GM21619 (cell line): ENCODE data around the gene ABCC2.
"Not testable (repeated sequence)": the region's sequence is repeated elsewhere in the genome, so short reads cannot be mapped to it uniquely, and the experiment has no call there.

Experiments
- ATAC-seq: cut with Tn5 transposase; IDR thresholded peaks from one replicate; pipeline ENCODE4 v1.9.1; 2021; ENCODE audit not compliant: unreplicated experiment

ABCC2 gene

GRCh38 chr10:99807786-99808185, 25.3 kb downstream of the ABCC2 start:
- no peak for ATAC-seq

- no peak for ATAC-seq
Measured at GRCh38 chr10:99808270-99808669, 25.8 kb downstream of the ABCC2 start.

- ATAC-seq: no peak
Measured at GRCh38 chr10:99809481-99809880, 27.0 kb downstream of the ABCC2 start.

- no peak for ATAC-seq
Measured at GRCh38 chr10:99809931-99810615, 27.6 kb downstream of the ABCC2 start.

GRCh38 chr10:99812177-99812576, 29.7 kb downstream of the ABCC2 start:
- ATAC-seq: no peak

GRCh38 chr10:99814143-99814542, 31.7 kb downstream of the ABCC2 start:
- no peak for ATAC-seq

GRCh38 chr10:99815621-99816020, 33.2 kb downstream of the ABCC2 start:
- no peak for ATAC-seq

GRCh38 chr10:99827936-99828335, 45.5 kb downstream of the ABCC2 start:
- no peak for ATAC-seq

GRCh38 chr10:99828464-99828863, 46.0 kb downstream of the ABCC2 start:
- no peak for ATAC-seq

GRCh38 chr10:99832439-99832838, 50.0 kb downstream of the ABCC2 start:
- ATAC-seq: no peak

GRCh38 chr10:99834410-99834809, 52.0 kb downstream of the ABCC2 start:
- ATAC-seq: no peak

- ATAC-seq: no peak
Measured at GRCh38 chr10:99835947-99836346, 53.5 kb downstream of the ABCC2 start.

GRCh38 chr10:99836711-99837110, 54.3 kb downstream of the ABCC2 start:
- ATAC-seq: no peak

GRCh38 chr10:99840859-99841258, 58.4 kb downstream of the ABCC2 start:
- ATAC-seq: not testable (repeated sequence)

- ATAC-seq: no peak
Measured at GRCh38 chr10:99841746-99842145, 59.3 kb downstream of the ABCC2 start.

GRCh38 chr10:99843310-99843709, 60.9 kb downstream of the ABCC2 start:
- ATAC-seq: no peak

GRCh38 chr10:99844433-99844955, 62.1 kb downstream of the ABCC2 start:
- no peak for ATAC-seq

GRCh38 chr10:99845837-99846382, 63.5 kb downstream of the ABCC2 start:
- ATAC-seq: peak; percentile 75

GRCh38 chr10:99849057-99849456, 66.6 kb downstream of the ABCC2 start:
- ATAC-seq: no peak

GRCh38 chr10:99849536-99849935, 67.1 kb downstream of the ABCC2 start:
- no peak for ATAC-seq

GRCh38 chr10:99850021-99850766, 67.8 kb downstream of the ABCC2 start:
- ATAC-seq: no peak

- no peak for ATAC-seq
Measured at GRCh38 chr10:99850767-99851340, 68.4 kb downstream of the ABCC2 start.
